HAP-1 (cell line): Measurements from ENCODE around the gene DSTN.

Experiments used
- DNase-seq, 2 experiments: peaks; one replicate each; pipeline ENCODE4 v3.0.0-alpha.2; 2016 to 2020; ENCODE audit warnings: low spot score in 2 of 2
- H3K27me3 ChIP-seq: fragments of 250-450 bp; sonication (Bioruptor Pico); 2 replicates; pipeline ENCODE4 v1.5.1; 2020; ENCODE audit warnings: low read depth, mild to moderate bottlenecking, moderate library complexity
- H3K36me3 ChIP-seq: fragments of 250-450 bp; sonication (Bioruptor Pico); replicated peaks from 2 replicates; pipeline ENCODE4 v1.5.1; 2020; ENCODE audit warnings: mild to moderate bottlenecking
- H3K4me1 ChIP-seq: fragments of 250-450 bp; sonication (Bioruptor Pico); 2 replicates; pipeline ENCODE4 v1.5.1; 2020; ENCODE audit warnings: mild to moderate bottlenecking
- H3K4me3 ChIP-seq: fragments of 250-450 bp; sonication (Bioruptor Pico); 2 replicates; pipeline ENCODE4 v1.5.1; 2020; ENCODE audit warnings: mild to moderate bottlenecking, moderate library complexity
- H3K9me3 ChIP-seq: fragments of 250-450 bp; sonication (Bioruptor Pico); 2 replicates; pipeline ENCODE4 v1.5.1; 2020; ENCODE audit warnings: mild to moderate bottlenecking, moderate library complexity
- in situ Hi-C: fragments of 300-500 bp; cut with MboI; formaldehyde crosslinking; loops from 3 replicates; pipeline ENCODE4 v1.14.3; 2020; ENCODE audit warnings: low sequenced_read_pairs, inconsistent platforms, mixed read lengths

The DSTN gene

GRCh38 chr20:17573463-17573862 lies 3.6 kb downstream of the DSTN start:
- Histone ChIP-seq H3K4me3 (no peak overlapping the region), H3K9me3 (no peaks in the 10 kb centered on the region), H3K27me3 (no peaks in the 10 kb centered on the region), H3K4me1 (peaks cover 56% of the 10 kb centered on the region), H3K36me3 (no peaks in the 10 kb centered on the region; the same call in 1 of the 2 replicates)
- DNase-seq: peak in 1 of 2 experiments; percentile 33
- in situ Hi-C loops: no loop called here

GRCh38 chr20:17576215-17576614 lies 6.3 kb downstream of the DSTN start:
- no peaks in the 10 kb centered on the region for H3K36me3 ChIP-seq
- peaks cover 56% of the 10 kb centered on the region for H3K4me1 ChIP-seq
- in situ Hi-C loops: no loop called here
- no peak for DNase-seq
- H3K9me3 ChIP-seq: no peaks in the 10 kb centered on the region
- no peaks in the 10 kb centered on the region for H3K27me3 ChIP-seq
- H3K4me3 ChIP-seq: no peak overlapping the region

DNA sequence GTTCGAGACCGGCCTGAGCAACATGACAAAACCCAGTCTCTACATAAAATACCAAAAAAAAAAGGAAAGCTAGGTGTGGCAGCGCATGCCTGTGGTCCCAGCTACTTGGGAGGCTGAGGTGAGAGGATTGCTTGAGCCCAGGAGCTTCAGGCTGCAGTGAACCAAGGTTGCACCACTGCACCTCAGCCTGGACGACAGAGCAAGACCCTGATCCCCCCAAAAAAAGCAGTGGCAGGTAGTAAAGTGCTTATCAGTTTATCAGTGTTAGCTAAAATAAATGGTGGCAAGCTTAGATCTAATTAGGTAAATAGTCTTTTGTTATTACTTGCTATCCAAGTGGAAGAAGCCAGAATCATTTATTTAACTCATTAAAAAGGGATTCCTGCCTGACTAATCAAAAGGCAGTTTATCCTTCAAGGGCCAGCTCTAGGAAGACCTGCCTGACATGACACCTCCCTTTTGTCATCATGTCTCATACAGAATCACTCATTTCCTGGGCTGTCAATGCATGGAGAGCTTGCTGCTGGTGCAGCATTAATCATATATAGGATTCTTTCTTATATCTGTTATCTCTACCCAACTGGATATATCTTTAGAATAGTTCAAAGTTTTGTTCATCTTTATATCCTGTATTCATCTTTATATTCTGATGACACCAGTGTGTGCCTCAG lies 9.6 kb downstream of the DSTN start:
- no peak overlapping the region for H3K4me3 ChIP-seq
- no peaks in the 10 kb centered on the region for H3K27me3 ChIP-seq
- no peaks in the 10 kb centered on the region for H3K36me3 ChIP-seq
- peaks cover 37% of the 10 kb centered on the region for H3K4me1 ChIP-seq
- DNase-seq: no peak
- no peaks in the 10 kb centered on the region for H3K9me3 ChIP-seq
- in situ Hi-C loops: no loop called here

DNA sequence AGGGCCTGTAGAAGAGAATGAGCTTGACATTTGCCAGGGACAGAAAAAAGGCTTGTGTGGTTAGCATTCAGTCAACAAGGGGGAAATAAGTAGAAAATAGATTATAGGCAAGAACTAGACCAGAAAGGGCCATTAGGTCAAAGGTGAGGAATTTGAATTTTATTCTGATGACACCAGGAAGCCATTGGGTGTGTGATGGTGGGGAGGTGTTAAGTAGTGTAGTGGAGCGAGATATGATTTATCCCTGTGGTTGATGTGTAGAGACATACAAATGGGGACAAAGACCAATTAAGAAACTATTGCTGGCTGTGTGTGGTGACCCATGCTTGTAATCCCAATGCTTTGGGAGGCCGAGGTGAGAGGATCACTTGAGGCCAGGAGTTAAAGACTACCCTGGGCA lies 11.0 kb downstream of the DSTN start:
- Histone ChIP-seq H3K4me3 (no peak overlapping the region), H3K36me3 (no peaks in the 10 kb centered on the region), H3K9me3 (no peaks in the 10 kb centered on the region), H3K27me3 (no peaks in the 10 kb centered on the region), H3K4me1 (peaks cover 29% of the 10 kb centered on the region)
- in situ Hi-C loops: no loop called here
- no peak for DNase-seq

- peaks cover 18% of the 10 kb centered on the region for H3K4me1 ChIP-seq
- H3K27me3 ChIP-seq: no peaks in the 10 kb centered on the region
- H3K9me3 ChIP-seq: no peaks in the 10 kb centered on the region
- no peak for DNase-seq
- no peak overlapping the region for H3K4me3 ChIP-seq
- H3K36me3 ChIP-seq: no peaks in the 10 kb centered on the region
- in situ Hi-C loops: no loop called here
Measured at GRCh38 chr20:17583126-17583525, 13.3 kb downstream of the DSTN start.

- no peaks in the 10 kb centered on the region for H3K9me3 ChIP-seq
- no peaks in the 10 kb centered on the region for H3K27me3 ChIP-seq
- in situ Hi-C loops: no loop called here
- DNase-seq: no peak
- no peaks in the 10 kb centered on the region for H3K36me3 ChIP-seq
- no peak overlapping the region for H3K4me3 ChIP-seq
- peaks cover 15% of the 10 kb centered on the region for H3K4me1 ChIP-seq
Measured at GRCh38 chr20:17584689-17585088, 14.8 kb downstream of the DSTN start.

DNA sequence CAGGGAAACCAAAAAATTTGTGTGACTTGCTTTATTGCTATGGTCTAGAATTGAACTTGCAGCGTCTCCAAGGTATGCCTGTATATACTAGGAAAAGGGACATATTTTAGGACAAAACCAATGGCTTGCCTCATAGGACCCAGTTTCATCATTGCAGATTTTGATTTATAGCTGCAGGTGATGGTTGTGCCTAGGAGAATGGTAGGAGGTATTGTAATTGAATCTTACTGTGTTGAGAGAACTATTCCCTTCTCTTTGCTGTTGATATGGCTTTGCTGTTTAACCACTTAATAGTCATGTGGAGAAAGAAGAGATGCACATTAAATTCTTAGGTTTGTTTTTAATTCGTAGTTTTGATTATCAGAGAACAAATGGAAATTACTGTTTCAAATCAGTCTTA lies 16.4 kb downstream of the DSTN start:
- in situ Hi-C loops: no loop called here
- DNase-seq: no peak

GRCh38 chr20:17587148-17587547 lies 17.3 kb downstream of the DSTN start:
- Histone ChIP-seq H3K36me3 (no peaks in the 10 kb centered on the region), H3K9me3 (no peaks in the 10 kb centered on the region), H3K4me1 (peaks cover 15% of the 10 kb centered on the region), H3K27me3 (no peaks in the 10 kb centered on the region), H3K4me3 (no peak overlapping the region)
- DNase-seq: no peak
- in situ Hi-C loops: no loop called here

More for the DNA sequence above, 16.4 kb downstream of the DSTN start:
- no peaks in the 10 kb centered on the region for H3K27me3 ChIP-seq
- H3K36me3 ChIP-seq: no peaks in the 10 kb centered on the region
- H3K4me3 ChIP-seq: no peak overlapping the region
- peaks cover 15% of the 10 kb centered on the region for H3K4me1 ChIP-seq
- H3K9me3 ChIP-seq: no peaks in the 10 kb centered on the region

DNA sequence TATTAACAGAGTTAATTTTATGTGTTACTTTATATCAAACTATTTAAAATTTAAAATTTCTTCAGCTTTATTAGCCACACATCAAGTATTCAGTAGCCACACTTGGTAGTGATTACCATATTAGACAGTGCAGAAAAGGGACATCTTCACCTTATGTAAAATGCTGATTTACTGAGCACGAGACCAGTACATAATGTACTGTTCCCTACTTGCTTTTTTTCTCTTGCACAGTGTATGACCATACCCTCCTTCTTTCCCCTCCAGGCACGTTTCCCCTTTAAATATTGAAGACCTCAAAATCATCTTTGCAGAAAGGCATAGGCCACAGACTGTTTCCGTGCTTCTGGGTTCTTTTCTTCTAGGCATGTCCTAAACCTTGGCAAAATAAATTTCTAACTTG lies 17.9 kb downstream of the DSTN start:
- H3K27me3 ChIP-seq: no peaks in the 10 kb centered on the region
- in situ Hi-C loops: no loop called here

DNA sequence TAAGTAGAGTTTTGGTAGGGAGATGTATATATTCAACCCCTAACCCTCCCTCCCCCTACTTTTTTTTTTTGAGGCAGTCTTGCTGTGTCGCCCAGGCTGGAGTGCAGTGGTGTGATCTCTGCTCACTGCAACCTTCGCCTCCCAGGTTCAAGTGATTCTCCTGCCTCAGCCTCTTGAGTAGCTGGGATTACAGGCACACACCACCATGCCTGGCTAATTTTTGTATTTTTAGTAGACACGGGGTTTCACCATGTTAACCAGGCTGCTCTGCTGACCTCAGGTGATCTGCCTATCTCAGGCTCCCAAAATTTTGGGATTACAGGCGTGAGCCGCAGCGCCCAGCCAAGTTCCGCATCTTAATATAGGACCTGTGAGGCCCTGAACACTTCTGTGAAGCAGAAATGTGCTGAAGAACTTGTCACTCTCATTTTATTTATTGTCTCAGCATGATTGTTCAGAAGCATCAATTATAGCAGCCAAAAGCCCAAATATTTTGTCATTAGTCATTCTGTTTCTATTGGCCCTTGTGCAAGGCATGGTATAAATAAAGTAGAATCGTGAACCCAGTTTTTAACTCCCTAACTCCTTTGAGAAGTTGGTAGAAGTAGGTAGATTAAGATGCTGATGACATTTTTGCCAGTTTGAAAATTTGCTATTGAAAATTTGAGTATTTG lies 19.4 kb downstream of the DSTN start:
- H3K4me3 ChIP-seq: no peak overlapping the region
- no peak for DNase-seq
- H3K9me3 ChIP-seq: no peaks in the 10 kb centered on the region
- in situ Hi-C loops: no loop called here
- peaks cover 3% of the 10 kb centered on the region for H3K4me1 ChIP-seq
- H3K27me3 ChIP-seq: no peaks in the 10 kb centered on the region
- no peaks in the 10 kb centered on the region for H3K36me3 ChIP-seq

More for the DNA sequence above, 17.9 kb downstream of the DSTN start:
- peaks cover 9% of the 10 kb centered on the region for H3K4me1 ChIP-seq
- no peaks in the 10 kb centered on the region for H3K9me3 ChIP-seq
- no peak overlapping the region for H3K4me3 ChIP-seq
- H3K36me3 ChIP-seq: no peaks in the 10 kb centered on the region
- DNase-seq: no peak

- H3K4me1 ChIP-seq: no peaks in the 10 kb centered on the region; the same call in none of the 2 replicates
- no peaks in the 10 kb centered on the region for H3K36me3 ChIP-seq
Measured at GRCh38 chr20:17590245-17590644, 20.4 kb downstream of the DSTN start.

DNA sequence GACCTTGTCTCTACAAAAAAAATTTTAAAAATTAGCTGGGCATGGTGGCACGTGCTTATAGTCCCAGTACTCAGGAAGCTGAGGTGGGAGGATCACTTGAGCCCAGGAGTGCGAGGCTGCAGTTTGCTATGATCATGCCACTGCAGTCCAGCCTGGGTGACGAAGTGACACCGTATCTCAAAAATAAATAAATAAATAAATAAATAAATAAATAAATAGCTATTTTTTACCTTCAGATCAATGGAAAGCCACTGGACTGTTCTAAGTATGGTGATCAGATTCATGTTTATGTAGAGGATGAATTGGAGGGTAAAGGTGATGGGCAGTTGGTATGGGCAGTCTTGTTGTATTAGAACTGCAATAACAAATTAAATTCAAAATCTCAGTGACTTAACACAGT lies 24.0 kb downstream of the DSTN start:
- no peaks in the 10 kb centered on the region for H3K27me3 ChIP-seq
- H3K4me1 ChIP-seq: no peaks in the 10 kb centered on the region; the same call in 1 of the 2 replicates
- no peak overlapping the region for H3K4me3 ChIP-seq
- H3K36me3 ChIP-seq: no peaks in the 10 kb centered on the region
- DNase-seq: no peak
- H3K9me3 ChIP-seq: no peaks in the 10 kb centered on the region
- in situ Hi-C loops: no loop called here

More at GRCh38 chr20:17590245-17590644, 20.4 kb downstream of the DSTN start:
- no peak overlapping the region for H3K4me3 ChIP-seq
- in situ Hi-C loops: no loop called here
- H3K9me3 ChIP-seq: no peaks in the 10 kb centered on the region
- no peak for DNase-seq
- no peaks in the 10 kb centered on the region for H3K27me3 ChIP-seq

- DNase-seq: no peak
- H3K27me3 ChIP-seq: no peaks in the 10 kb centered on the region
- H3K4me3 ChIP-seq: no peak overlapping the region
- in situ Hi-C loops: no loop called here
- no peaks in the 10 kb centered on the region; the same call in 1 of the 2 replicates for H3K4me1 ChIP-seq
- H3K36me3 ChIP-seq: no peaks in the 10 kb centered on the region
- H3K9me3 ChIP-seq: no peaks in the 10 kb centered on the region
Measured at GRCh38 chr20:17594443-17594842, 24.6 kb downstream of the DSTN start.

GRCh38 chr20:17595856-17596255 lies 26.0 kb downstream of the DSTN start:
- H3K27me3 ChIP-seq: no peaks in the 10 kb centered on the region
- H3K9me3 ChIP-seq: no peaks in the 10 kb centered on the region
- in situ Hi-C loops: no loop called here
- no peak overlapping the region for H3K4me3 ChIP-seq
- peaks cover 3% of the 10 kb centered on the region for H3K4me1 ChIP-seq
- DNase-seq: no peak
- H3K36me3 ChIP-seq: no peaks in the 10 kb centered on the region
